ENCODE measurements around the gene OOSP4A. TPM values are rescaled to one million over a fixed set of nuclear protein-coding genes. Genes with fewer than 3 reads are reported as not detected.

Gene OOSP4A
- polyA plus RNA-seq, 1 of the 3 experiments (the other 2 are of a cell fraction) = not detected

DNA sequence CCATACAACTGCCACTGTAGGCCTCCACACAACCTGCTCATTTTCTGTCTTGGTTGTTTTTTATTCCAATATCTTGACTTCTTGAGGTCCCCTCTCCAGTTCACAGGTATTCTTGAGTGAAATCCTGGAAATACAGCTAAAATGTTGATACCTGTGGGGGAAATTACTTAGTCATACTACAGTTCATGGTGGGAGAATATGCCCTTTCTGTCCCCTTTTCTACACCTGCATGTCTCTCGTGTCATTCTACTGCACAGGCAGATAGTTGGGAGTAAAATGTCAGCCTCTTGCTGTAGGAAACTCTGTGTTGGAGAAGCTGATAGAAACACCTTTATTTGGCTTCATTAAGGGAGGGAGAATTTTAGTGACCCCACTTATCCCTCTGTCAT lies 4.6 kb downstream of the OOSP4A start:
- ChIA-PET CTCF (no interaction called here), POLR2A (no interaction called here)
- no peaks in the 10 kb centered on the region for H3K4me1 ChIP-seq (ENCODE audit: control insufficient read depth in 1 of 2, insufficient read depth in 2 of 2, low read depth in 1 of 2, low read length in 1 of 2)
- H3K9ac ChIP-seq = no peak overlapping the region
- no peaks in the 10 kb centered on the region for H3K9me2 ChIP-seq
- no peak overlapping the region for H3K4me2 ChIP-seq
- H3K79me2 ChIP-seq (ENCODE audit: insufficient read depth) = no peaks in the 10 kb centered on the region
- no peaks in the 10 kb centered on the region for H3K36me3 ChIP-seq (replicated peaks in 1 of 2; ENCODE audit: control insufficient read depth in 1 of 2, insufficient read depth in 2 of 2, low read length in 1 of 2)
- DNase-seq = no peak
- H2AFZ ChIP-seq (ENCODE audit: low read depth) = no peak overlapping the region
- no peak overlapping the region for H3K27ac ChIP-seq (ENCODE audit: low read depth in 2 of 2, low read length in 1 of 2)
- WGBS (ENCODE audit: low lambda C conversion rate) = 4% methylated on average over 1 of the region's 1 CpG
- H4K20me1 ChIP-seq (ENCODE audit: insufficient read depth) = no peaks in the 10 kb centered on the region
- H3K9me3 ChIP-seq = no peaks in the 10 kb centered on the region
- H3K27me3 ChIP-seq (ENCODE audit: insufficient read depth) = no peaks in the 10 kb centered on the region
- TF ChIP-seq FOSL2 (IDR thresholded peaks at IDR 0.05; ENCODE audit: borderline replicate concordance, low read depth) = no peak
- TF ChIP-seq GATA2 (CRISPR knock-in tag; IDR thresholded peaks at IDR 0.05) = no peak
- TF ChIP-seq POLR2AphosphoS5 (IDR thresholded peaks at IDR 0.05; ENCODE audit: low read depth, low read length) = no peak
- no peak for TF ChIP-seq NRF1 (IDR thresholded peaks at IDR 0.05; ENCODE audit: low read depth, low read length)
- TF ChIP-seq MXI1 (IDR thresholded peaks at IDR 0.05; ENCODE audit: low read depth, low read length) = no peak
- TF ChIP-seq TEAD4 (IDR thresholded peaks at IDR 0.05; ENCODE audit: borderline replicate concordance, insufficient read depth) = no peak
- TF ChIP-seq, protein P1, sequence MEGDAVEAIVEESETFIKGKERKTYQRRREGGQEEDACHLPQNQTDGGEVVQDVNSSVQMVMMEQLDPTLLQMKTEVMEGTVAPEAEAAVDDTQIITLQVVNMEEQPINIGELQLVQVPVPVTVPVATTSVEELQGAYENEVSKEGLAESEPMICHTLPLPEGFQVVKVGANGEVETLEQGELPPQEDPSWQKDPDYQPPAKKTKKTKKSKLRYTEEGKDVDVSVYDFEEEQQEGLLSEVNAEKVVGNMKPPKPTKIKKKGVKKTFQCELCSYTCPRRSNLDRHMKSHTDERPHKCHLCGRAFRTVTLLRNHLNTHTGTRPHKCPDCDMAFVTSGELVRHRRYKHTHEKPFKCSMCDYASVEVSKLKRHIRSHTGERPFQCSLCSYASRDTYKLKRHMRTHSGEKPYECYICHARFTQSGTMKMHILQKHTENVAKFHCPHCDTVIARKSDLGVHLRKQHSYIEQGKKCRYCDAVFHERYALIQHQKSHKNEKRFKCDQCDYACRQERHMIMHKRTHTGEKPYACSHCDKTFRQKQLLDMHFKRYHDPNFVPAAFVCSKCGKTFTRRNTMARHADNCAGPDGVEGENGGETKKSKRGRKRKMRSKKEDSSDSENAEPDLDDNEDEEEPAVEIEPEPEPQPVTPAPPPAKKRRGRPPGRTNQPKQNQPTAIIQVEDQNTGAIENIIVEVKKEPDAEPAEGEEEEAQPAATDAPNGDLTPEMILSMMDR (IDR thresholded peaks at IDR 0.05) = no peak
- no peak for TF ChIP-seq USF2 (IDR thresholded peaks at IDR 0.05; ENCODE audit: borderline replicate concordance, low read depth, low read length)
- TF ChIP-seq RFX5 (IDR thresholded peaks at IDR 0.05; ENCODE audit: low read length) = no peak
- TF ChIP-seq EP300 (IDR thresholded peaks at IDR 0.05; ENCODE audit: borderline replicate concordance in 1 of 2, low read depth in 1 of 2, low read length in 1 of 2) = no peak
- no peak for TF ChIP-seq SMC3 (IDR thresholded peaks at IDR 0.05; ENCODE audit: low read depth, low read length)
- TF ChIP-seq, protein P2, sequence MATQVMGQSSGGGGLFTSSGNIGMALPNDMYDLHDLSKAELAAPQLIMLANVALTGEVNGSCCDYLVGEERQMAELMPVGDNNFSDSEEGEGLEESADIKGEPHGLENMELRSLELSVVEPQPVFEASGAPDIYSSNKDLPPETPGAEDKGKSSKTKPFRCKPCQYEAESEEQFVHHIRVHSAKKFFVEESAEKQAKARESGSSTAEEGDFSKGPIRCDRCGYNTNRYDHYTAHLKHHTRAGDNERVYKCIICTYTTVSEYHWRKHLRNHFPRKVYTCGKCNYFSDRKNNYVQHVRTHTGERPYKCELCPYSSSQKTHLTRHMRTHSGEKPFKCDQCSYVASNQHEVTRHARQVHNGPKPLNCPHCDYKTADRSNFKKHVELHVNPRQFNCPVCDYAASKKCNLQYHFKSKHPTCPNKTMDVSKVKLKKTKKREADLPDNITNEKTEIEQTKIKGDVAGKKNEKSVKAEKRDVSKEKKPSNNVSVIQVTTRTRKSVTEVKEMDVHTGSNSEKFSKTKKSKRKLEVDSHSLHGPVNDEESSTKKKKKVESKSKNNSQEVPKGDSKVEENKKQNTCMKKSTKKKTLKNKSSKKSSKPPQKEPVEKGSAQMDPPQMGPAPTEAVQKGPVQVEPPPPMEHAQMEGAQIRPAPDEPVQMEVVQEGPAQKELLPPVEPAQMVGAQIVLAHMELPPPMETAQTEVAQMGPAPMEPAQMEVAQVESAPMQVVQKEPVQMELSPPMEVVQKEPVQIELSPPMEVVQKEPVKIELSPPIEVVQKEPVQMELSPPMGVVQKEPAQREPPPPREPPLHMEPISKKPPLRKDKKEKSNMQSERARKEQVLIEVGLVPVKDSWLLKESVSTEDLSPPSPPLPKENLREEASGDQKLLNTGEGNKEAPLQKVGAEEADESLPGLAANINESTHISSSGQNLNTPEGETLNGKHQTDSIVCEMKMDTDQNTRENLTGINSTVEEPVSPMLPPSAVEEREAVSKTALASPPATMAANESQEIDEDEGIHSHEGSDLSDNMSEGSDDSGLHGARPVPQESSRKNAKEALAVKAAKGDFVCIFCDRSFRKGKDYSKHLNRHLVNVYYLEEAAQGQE (IDR thresholded peaks at IDR 0.05; ENCODE audit: low read depth, low read length) = no peak
- TF ChIP-seq FOXM1 (IDR thresholded peaks at IDR 0.05; ENCODE audit: low read depth) = no peak
- TF ChIP-seq, protein P3, sequence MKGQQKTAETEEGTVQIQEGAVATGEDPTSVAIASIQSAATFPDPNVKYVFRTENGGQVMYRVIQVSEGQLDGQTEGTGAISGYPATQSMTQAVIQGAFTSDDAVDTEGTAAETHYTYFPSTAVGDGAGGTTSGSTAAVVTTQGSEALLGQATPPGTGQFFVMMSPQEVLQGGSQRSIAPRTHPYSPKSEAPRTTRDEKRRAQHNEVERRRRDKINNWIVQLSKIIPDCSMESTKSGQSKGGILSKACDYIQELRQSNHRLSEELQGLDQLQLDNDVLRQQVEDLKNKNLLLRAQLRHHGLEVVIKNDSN (IDR thresholded peaks at IDR 0.05; ENCODE audit: borderline replicate concordance, low read depth) = no peak
- no peak for TF ChIP-seq ZBTB33 (IDR thresholded peaks at IDR 0.05; ENCODE audit: borderline replicate concordance, low read depth)
- TF ChIP-seq GABPA (IDR thresholded peaks at IDR 0.05; ENCODE audit: low read depth) = no peak
- TF ChIP-seq TAF1 (IDR thresholded peaks at IDR 0.05; ENCODE audit: borderline replicate concordance, low read depth, low read length) = no peak
- TF ChIP-seq EZH2phosphoT487 (IDR thresholded peaks at IDR 0.05; ENCODE audit: borderline replicate concordance, low read depth) = no peak
- TF ChIP-seq NFIC (IDR thresholded peaks at IDR 0.05; ENCODE audit: borderline replicate concordance) = no peak
- TF ChIP-seq YY1 (IDR thresholded peaks at IDR 0.05; ENCODE audit: low read depth) = no peak
- H3F3A ChIP-seq (replicated peaks; ENCODE audit: insufficient read depth) = no peaks in the 10 kb centered on the region
- no peak overlapping the region for H3K4me3 ChIP-seq (ENCODE audit: low read depth in 2 of 2, low read length in 1 of 2)

Data from SK-N-SH (cell line).